Ecto neural progenitor cell (in vitro differentiated cells): ENCODE results near the gene RBM8A.
A peak's percentile ranks its signal among the peaks of the same experiment; 100 is the strongest.

Experiments used
- DNase-seq: peaks from one replicate; pipeline ENCODE4 v3.0.0-alpha.2; 2018; ENCODE audit warnings: low spot score

Gene RBM8A

DNA sequence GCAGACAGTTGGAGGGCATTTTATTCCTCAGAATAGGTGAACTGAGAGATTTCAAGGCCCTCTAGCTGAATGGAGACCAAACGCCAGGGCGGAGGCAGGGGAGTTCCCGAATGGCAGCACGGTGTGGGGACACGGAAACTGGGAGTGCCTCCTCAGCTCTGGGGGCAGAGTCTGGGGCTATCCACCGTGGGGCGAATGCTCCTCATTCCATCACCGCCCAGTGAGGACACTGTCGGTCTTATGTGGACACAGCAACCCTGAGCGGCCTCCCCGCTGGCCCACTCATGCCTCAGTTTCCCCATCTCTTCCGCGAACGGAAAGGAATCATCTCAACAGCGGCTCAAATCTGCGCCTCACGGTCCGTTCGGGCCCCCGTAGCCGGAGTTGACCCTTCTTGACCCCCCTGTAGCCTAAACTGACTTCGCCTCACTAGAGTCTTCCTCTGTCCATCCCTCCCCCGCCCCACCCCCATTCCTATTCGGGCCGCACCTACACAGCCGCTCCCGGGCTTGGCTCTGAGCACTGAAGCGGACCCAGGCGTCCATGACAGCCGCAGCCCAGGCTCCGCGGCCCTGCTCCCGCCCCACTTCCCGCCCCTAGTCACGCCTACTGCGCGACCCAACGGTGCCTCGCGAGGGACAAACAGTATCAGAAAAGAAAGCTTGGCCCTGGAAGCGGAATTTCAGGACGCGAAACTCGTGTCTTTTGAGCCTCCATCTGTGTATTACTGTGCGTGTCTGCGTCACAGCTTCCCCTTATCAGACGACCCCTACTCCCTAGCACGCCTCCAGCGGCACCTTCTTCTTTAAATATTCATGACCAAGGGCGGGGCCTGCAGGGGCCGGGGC lies 8.9 kb downstream of the RBM8A start, which contains the start of gene PEX11B:
Gene PEX11B, minus strand, starts transcription at position 574 of the 848 bp plus-strand sequence. Its CDS starts 29 bp downstream, at position 545.
- peak; percentile 88 for DNase-seq

DNA sequence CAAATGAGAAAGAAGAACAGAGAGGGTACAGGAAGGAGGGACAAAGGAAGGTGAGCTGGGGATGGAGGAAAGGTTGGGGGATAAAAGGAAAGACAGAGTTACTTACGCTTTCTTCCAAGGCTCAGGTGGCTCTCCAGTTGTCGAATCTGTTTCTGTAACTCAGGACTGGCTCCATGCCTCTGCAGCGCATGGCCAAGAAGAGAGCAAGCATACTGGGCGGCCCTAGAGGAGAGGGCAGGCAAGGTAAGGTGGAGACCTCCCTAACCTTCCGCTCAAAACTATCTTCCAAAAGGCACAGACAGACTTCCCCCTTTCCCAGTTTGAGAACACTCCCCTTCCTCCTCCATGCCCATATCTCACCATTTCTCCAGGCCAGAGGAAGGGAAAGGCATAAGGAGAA lies 9.7 kb downstream of the RBM8A start:
- no peak for DNase-seq

DNA sequence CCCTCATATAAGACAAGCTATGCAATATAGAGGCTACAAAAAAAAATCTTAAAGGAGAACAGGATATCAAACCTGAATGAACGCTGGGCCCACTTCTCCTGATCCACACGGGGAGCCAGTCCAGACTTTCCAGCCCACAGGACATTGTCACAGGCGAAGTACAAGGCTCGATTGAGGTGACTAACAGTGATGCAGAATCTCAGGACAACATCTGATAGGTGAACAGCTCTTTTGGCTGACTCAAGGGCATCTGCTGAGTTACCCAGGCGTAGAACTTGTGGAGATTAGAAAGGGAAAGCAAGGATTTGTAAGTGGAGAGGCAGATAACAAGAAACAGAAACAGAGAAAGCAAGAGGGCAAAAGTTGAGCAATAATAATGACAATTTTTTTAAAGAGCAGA lies 10.5 kb downstream of the RBM8A start:
- DNase-seq = no peak

DNA sequence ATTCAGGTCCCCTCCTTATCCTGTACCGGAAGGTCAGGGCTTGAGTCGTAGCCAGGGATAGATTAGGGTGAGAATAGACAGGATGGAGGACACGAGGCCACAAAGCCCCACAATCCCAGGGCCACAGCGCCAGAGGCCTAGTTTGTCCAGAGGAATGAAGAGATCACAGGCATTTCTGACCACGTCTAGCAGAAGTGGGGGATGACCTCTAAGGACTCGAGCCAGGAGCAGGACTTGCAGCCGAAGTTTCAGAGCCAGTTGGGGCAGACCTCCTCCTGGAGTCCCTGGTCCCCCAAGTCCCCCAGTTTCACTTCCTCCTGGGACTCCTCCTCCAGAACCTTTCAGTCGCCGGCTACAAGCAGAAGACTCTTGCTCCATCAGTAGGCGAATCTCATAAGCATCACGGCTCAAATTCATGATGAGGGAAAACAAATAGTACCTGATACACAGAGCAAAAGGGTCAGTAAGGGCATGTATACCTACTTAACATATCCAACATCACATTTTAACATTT lies 15.1 kb downstream of the RBM8A start:
- DNase-seq = no peak

DNA sequence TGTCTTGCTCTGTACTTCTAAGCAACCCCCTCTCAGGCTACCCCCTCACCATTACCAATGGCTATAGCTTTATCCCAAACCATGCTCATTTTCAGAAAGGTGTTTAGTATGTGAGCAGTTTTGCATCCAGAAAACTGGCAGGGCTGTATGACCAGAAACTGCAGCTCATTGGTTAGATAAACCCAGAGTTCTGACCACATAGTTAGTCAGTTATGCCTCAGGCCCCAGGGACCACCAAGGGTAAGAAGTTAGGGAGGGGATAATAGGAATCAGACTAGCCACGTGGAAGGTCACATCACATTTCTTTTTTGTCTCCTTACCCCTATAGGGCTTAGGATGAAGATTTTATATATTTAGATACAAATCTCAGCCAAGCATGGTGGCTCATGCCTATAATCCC lies 18.6 kb downstream of the RBM8A start:
- DNase-seq = no peak

DNA sequence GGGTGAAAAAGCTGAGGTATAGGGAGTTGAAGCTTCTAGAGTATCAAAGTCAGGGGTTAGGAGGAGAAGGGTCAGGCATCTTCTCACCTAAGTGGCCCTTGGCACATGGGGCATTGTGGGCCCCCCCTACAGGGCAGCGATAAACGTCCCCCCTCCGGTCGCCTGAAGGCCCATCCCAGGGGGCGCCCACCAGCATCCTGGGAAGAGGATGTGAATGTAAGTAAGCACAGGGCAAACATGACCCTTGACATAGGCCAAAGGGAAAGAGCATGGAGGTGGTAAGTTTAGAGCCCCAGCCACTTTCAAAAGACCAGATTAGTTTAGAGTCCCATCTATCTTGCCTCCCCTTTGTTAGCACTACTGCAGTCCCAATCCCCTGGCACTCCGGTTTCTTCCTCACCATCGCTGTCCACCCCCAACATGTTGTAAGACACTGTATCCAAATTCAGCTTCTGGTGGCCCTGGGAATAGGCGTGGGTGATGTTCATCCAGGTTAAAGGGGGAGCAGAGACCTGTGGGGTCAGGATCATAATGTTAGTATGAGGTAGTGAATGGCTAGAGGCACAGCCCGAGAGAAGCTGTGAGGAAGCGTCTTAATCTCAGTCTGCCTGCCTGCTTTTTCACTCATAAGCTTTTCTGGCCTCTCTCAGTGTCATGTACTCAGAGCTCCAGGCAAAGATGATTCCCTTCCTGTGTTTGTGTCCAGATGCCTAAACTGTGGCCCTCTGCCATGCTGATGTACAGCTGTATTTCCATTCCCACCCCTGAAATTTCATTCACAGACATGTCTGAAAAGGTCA lies 20.1 kb downstream of the RBM8A start:
- DNase-seq = no peak

DNA sequence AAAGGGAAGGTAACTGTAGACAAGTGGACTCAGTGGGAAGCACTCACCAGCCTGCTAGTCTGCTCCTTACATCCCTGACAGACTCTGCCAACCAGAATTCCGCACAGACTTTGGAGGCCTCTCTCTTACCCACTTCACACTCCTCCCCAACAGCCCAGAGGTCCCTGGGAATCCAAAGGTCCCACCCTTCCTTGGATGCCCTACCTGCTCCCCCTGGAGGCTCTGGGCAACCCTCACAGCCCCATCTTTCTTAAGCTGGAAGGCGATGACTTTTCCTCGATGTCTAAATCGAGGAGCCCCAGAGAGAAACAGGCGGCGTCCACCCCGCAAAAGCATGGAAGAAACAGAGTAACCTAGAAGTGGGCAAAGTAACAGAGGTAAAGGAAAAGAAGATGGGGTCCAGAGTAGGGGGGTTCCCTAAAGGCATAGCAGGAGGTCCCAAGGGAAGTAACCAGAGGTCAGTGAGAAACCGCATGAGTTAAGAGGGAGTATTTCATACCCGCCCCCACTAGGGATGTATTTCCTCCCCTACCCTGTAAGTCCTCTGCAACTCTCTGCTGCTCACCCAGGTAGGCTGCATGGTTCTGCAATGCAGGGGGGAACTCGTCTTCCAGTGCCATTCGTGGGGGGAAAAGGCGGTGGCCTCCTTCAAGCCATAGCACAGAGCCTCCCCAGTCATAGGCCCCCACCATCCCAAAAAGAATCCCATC lies 25.8 kb downstream of the RBM8A start:
- no peak for DNase-seq

DNA sequence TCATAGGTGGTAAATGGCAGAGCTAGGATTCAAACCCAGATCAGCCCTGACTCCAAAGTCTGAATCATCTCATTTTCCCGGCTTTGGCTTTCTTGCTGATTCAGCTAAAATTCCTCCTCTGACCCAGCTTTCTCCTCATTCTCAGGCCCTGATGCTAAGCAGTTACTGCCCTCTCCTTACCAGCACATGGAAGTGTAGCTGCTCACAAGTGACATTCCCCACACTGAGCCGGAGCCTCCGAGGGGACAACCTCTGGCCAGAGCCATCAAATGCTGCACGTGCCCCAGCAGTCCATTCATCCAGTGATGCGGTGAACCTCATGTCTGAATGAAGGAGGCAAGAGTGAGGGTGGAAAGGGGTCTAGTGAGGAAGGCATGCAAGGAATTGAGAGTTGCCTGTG lies 28.5 kb downstream of the RBM8A start:
- DNase-seq = no peak

DNA sequence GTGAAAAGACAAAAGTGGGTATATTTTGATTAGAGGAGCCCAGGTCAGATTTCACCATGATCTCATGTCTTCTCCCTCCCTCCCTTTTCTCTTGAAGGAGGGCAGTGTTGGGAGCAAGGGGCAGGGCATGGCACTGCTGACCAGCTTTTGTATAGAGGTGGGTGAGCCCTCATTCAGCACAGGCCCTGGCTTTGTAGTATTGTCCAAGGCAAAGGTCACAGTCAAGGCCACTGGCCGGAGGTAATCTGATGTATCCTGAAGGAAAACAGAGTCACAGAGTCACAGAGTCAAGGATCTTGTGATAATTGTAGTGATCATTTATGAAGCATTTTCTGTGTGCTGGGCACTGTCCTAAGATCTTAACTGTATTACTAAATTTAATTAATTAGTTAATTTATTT lies 29.3 kb downstream of the RBM8A start:
- DNase-seq = no peak

DNA sequence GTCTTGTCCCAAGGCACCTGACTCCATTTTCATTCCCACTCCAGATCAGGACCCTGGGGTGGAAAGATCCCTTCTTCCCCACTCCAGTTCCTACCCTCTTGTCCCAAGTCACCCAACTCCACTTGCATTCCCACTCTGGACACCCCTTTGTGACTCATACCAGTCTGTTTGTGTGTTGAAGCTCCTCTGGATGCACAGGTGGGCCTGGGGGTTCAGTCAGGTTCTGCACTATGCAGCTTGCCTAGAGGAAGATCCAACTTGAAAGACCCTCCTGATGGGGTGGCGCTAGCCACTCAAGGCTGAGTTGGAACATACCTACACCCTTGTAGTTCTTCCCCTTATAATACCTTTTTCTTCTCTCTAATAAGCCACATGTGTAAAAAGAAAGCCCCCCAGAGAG lies 31.8 kb downstream of the RBM8A start:
- no peak for DNase-seq

DNA sequence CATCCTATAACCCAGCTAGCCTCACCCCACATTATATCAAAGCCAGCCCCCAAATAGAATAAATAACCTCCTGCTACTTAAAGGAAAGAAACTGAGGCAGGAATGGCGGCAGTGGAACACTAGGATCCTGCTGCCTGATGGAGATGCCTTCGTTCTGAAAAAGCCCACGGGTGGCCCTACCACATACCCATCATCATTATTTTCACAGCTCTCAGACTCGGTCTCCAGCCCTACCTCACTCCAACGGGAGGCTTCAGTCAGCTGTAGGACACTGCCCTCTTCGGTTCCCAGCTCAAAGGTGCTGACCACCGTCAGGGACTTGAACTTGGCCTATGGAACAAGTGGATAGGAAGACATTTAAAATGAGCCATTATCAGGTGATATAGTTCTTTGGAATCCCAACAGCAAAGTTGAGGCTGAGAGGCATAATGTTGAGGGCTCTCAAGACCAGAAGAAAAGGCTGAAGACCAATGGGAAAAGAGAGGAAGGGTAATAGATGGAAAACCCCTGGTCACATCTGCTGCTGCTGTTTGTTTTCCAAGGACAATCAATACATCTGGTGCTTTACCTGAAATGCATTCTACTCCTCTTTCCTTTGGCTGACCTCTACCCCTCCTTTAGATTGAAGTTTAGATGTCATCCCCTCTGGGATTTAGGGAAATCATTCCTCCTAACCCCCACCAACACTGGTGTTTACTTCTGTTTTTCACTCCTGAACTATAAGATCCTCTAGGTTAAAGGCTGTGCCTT lies 33.8 kb downstream of the RBM8A start:
- no peak for DNase-seq

DNA sequence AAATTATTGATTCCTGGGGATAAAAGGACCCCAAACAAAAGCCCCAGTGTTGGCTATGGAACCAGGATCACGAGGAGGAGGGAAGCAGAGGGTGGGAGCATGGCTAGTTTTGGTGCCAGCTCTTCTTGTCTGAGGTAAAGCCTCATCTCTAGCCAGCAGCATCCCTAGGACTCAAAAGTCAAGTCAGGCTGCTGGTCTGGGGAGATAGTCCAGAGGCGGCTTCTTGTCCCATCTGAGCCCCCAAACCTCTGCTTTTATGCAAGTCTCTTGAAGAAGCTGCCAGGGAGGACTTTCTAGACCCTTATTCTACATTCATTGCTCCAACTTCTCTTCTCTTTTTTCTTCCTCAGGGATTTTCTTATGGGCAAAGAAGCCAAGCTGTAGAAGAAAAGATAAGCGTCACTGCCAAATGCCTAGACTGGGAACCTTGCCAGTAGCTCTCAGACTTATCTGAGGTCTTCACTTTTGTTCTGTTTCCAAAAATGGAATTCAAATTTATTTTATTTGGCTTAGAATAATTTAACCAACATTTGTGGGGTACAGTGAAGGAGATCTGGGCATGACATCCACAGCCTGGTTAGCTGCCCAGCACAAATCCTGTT lies 34.7 kb downstream of the RBM8A start:
- DNase-seq = no peak

DNA sequence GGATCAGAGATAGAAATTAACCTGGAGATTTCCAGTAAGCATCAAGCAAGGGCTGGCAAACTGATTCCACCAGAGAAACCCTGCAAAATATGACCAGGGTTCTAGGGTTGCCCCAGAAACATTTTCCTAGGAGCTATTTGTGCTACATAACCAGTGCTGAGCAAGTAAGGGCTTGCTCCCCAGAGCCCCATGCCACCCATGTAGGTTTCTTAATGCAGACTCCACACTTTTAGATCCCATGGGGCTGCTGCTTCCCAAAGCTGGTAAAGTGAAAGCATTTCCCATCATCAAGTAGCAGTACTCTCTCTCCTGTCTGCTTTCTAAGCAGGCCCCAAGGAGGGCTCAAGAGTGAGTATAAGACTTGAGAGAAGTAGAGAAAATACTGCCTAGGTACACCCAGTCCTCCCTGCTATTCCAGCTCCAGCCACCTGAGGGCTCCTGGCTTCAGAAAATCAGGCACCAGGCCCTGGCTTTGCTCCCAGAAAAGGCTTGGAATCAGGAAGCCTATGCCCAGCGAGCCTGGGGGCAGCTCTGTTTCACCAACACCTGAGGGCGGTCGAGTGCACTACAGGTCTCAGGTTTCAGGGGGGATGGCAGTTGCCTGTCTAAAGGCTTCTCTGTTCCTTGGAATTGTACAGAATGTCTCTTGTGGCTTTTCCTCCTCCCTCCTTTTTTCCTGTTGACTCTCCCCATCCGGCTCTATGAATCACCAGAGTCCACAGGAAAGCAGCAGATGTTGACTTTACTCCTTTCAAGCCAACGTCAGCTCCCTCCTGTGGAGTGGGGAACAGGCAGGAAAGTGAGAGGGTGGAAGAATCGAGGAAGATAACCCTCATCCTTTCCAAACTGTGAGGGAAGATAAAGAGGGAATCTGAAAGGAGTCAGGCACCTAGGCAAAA lies 35.4 kb downstream of the RBM8A start:
- DNase-seq = peak; percentile 95

DNA sequence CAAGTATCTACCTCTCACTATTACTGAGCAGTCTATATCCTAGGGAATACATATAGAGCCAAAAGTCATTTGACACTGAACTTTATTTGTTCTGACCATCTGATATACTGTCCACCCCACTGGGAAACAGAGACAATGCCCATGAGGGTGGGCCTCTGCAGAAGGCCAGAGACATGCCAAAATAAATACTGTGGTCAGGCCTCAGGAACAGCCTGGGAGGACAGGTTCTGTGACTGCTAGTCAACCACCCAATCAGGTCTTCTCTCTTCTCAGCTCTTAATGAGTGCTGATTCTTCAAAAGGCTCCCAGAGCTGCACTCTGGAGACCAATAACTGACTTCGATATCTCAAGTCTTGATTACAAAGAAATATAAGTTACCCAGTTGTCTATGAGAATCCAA lies 36.1 kb downstream of the RBM8A start:
- DNase-seq = no peak

DNA sequence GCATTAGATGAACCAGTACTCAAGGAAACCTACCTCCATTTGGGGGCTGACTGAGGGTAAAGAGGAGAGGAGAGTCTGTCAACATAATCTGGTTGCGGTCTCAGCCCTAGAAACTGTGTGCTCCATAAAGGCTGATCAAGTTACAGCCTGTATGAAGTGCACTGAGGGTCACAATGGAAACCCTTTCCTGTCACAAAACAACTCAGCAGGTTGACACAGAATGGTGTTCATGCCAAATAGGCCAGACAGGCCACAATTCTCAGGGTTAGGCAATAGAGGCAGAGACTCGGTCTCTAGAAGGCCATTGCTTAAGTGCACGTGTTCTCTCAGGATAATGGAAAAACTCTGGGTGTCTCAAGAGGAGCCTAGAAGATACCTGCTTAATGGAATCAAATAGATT lies 37.6 kb downstream of the RBM8A start:
- DNase-seq = no peak

DNA sequence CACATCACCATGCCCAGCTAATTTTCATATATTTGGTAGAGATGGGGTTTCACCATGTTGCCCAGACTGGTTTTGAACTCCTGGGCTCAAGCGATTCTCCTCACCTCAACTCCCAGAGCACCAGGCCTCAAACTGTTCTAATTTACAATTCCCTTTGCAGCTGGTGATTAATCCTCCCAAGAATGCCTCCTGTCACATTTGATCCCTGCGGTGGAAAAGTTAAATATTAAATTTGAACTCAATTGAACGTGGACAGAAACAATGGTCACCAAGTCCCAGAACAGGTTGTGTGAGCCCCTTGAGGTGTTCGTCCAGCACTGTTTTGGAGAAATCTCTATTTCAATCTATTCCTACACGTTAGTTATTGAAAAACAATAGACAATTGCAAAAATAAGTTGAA lies 39.7 kb downstream of the RBM8A start:
- DNase-seq = no peak

DNA sequence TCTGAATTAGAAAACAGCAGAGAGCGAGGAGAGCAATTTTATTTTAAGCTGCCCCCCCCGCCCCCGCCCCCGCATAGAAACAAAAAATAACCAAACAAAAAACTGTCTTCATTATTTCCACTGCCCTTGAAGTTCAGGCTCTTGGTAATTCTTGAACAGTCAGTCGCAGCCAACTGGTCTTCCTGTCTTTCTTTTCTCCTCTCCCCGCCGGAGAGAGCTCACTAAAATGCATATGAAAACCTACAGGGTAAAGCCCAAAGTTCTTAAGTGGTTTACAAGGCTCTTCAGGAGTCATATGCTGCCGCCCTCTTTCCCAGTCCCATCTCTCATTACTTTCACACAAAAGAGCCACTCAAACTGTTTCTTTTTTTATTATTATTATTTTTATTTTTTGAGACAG lies 40.5 kb downstream of the RBM8A start:
- DNase-seq = no peak

DNA sequence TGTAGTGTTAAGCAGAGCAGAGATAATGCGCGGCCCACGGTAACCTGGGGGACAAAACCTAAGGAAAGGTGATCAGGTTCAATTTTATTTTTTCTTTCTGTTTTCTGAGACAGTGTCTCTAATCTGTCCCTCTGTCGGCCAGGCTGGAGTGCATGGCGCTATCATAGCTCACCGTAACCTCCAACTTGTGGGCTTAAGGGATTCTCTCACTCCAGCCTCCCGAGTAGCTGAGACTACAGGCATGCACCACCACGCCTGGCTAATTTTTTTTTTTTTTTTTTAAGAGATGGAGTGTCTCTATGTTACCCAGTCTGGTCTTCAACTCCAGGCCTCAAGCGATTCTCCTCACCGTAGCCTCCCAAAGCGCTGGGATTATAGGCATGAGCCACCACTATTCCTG lies 40.9 kb downstream of the RBM8A start:
- no peak for DNase-seq

DNA sequence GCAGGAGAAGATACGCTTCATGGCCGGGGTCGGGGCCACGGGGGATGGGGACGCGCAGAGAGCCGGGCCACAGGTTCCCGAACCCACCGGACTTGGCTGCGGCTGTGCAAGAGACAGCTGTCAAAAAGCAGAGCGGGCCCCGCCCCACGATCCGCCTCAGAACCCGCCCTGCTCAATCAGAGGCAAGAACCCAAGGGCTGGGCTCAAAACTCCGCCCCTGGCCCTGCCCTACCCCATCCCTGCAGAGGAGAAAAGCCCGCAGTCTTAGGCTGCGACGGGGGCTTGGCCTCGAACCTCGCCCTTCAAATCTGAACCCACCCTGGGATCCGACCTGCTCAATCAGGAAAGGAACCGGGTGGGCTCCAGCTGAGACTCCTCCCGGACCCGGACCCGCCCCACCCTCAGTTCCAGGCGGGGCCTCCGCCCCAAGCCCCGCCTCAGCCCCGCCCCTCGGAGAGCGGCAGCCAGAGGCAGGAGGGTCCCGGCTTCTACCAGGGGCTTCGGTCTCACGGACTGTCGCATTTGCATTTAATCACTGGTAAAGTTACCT lies 41.5 kb downstream of the RBM8A start, which contains the start of gene ANKRD35:
Gene ANKRD35, minus strand, starts transcription at position 129 of the 550 bp plus-strand sequence. Its CDS starts 108 bp downstream, at position 21.
- peak; percentile 92 for DNase-seq

DNA sequence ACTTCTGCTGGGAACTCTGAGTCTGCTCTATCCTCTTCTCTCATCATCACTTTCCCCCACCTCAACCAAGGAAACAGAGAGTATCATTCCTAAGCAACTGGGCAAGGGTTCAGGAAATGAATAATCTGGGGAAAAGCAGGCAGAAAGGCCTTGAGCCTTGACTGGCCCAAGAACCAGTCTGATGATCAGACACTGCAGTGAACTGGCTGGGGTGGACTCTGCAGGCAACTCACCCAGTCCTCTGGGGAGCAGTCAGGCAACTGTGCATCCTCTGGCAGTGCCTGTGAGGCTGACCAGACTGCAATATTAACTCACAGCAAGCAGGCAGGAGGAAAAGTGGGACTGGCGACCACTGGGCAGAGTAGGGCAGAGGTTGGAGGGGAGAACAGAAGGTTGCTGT lies 42.6 kb downstream of the RBM8A start:
- DNase-seq = no peak
